Upper lobe of right lung (tissue), 1 donor: ENCODE data around the gene HERC4. TPM values are rescaled to one million over a fixed set of nuclear protein-coding genes. Genes with fewer than 3 reads are reported as not detected.
A peak's percentile ranks its signal among the peaks of the same experiment; 100 is the strongest.

Source experiments
- ATAC-seq: fragments of 200-7000 bp; cut with Tn5 transposase; one replicate; pipeline ENCODE4 v1.9.1; 2020; ENCODE audit warnings: mild to moderate bottlenecking, moderate library complexity
- DNase-seq: peaks from one replicate; pipeline ENCODE4 v3.0.0-alpha.2; 2020
- H3K27ac ChIP-seq: fragments of 200-600 bp; one replicate; pipeline ENCODE4 v1.8.0; 2022
- H3K27me3 ChIP-seq: fragments of 200-600 bp; one replicate; pipeline ENCODE4 v1.8.0; 2022; ENCODE audit warnings: mild to moderate bottlenecking
- H3K36me3 ChIP-seq: fragments of 200-600 bp; one replicate; pipeline ENCODE4 v1.8.0; 2022
- H3K4me1 ChIP-seq: fragments of 200-600 bp; one replicate; pipeline ENCODE4 v1.8.0; 2022
- H3K4me3 ChIP-seq: fragments of 200-600 bp; one replicate; pipeline ENCODE4 v1.8.0; 2022; ENCODE audit warnings: mild to moderate bottlenecking
- H3K9me3 ChIP-seq: fragments of 200-600 bp; one replicate; pipeline ENCODE4 v1.8.0; 2022
- intact Hi-C: fragments of 100-400 bp; cut with DNase I; formaldehyde crosslinking; loops from one replicate; pipeline ENCODE4 v1.11.0; 2022
- total RNA-seq: library from RNA; stranded (reverse); fragmentation: NEBNext Ultra II Directional; extraction: Animal tissue kit (Norgen Biotek cat#: 25700); gene quantifications from one replicate; pipeline ENCODE4 v1.2.1, GENCODE V29; 2021
- TF ChIP-seq, protein P1 (sequence below): fragments of 200-600 bp; IDR thresholded peaks from one replicate; pipeline ENCODE4 v1.8.0; 2022; ENCODE audit warnings: antibody characterized with exemption
- donor health status: DM: no; HTN: yes; CAD: no; lungs with severe emphysema.

HERC4 gene
- total RNA-seq, 1 donor from 2014 or later: 55.1 TPM

DNA sequence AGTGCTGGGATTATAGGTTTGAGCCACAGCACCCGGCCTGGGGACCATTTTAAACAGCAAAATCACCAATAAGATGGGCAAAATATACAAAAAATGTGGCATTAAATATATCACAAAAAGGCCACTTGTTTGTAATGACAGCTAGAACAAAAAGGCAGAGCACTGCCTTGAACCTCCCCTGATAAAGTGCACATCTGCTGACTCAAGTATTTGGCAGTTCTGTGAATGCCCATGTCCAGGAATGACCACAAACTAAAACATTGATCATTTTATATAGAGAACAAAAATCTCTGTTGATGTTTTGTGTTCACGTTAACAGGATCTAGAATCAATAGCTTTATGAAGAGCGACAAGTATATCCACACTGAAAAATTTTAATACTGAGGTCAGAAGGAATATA, 21.5 kb downstream of the HERC4 start:
- ATAC-seq (no peak), DNase-seq (no peak)
- Histone ChIP-seq H3K36me3 (peaks cover 15% of the 10 kb centered on the region), H3K27ac (no peak overlapping the region), H3K4me3 (no peak overlapping the region), H3K27me3 (no peaks in the 10 kb centered on the region), H3K9me3 (no peaks in the 10 kb centered on the region), H3K4me1 (peaks cover 8% of the 10 kb centered on the region)
- intact Hi-C loops: no loop called here
- TF ChIP-seq, protein P1, sequence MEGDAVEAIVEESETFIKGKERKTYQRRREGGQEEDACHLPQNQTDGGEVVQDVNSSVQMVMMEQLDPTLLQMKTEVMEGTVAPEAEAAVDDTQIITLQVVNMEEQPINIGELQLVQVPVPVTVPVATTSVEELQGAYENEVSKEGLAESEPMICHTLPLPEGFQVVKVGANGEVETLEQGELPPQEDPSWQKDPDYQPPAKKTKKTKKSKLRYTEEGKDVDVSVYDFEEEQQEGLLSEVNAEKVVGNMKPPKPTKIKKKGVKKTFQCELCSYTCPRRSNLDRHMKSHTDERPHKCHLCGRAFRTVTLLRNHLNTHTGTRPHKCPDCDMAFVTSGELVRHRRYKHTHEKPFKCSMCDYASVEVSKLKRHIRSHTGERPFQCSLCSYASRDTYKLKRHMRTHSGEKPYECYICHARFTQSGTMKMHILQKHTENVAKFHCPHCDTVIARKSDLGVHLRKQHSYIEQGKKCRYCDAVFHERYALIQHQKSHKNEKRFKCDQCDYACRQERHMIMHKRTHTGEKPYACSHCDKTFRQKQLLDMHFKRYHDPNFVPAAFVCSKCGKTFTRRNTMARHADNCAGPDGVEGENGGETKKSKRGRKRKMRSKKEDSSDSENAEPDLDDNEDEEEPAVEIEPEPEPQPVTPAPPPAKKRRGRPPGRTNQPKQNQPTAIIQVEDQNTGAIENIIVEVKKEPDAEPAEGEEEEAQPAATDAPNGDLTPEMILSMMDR: no peak

- Histone ChIP-seq H3K36me3 (peaks cover 5% of the 10 kb centered on the region), H3K27ac (no peak overlapping the region), H3K4me3 (no peak overlapping the region), H3K27me3 (no peaks in the 10 kb centered on the region), H3K4me1 (peaks cover 8% of the 10 kb centered on the region), H3K9me3 (no peaks in the 10 kb centered on the region)
- DNase-seq (no peak), ATAC-seq (peak; percentile 48)
- intact Hi-C loops: no loop called here
- TF ChIP-seq, protein P1: no peak
Observed at GRCh38 chr10:68052463-68052862, 22.6 kb downstream of the HERC4 start.

DNA sequence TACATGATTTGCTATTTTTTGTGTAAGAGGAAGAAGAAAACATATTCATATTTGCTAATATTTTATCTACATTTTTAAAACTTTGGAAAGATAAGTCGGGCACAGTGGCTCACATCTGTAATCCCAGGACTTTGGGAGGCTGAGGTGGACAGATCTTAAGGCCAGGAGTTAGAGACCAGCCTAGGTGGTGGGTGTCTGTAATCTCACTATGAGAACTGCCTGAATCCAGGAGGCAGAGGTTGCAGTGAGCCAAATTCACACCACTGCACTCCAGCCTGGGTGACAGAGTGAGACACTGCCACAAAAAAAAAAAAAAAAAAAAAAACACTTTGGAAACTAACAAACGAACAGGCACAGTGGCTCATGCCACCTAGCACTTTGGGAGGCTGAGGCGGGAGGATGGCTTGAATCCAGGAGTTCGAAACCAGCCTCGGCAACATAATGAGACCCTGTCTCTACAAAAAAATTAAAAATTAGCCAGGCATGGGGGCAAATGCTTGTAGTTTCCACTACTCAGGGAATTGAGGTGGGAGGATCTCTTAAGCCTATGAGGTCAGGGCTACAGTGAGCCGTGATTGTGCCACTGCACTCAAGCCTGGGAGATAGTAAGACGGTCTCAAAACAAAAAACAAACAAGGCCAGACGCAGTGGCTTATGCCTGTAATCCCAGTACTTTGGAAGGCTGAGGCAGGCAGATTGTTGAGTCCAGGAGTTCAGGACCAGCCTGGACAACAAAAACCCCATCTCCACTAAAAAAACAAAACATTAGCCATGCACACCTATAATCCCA, 25.6 kb downstream of the HERC4 start:
- Histone ChIP-seq H3K4me1 (peaks cover 8% of the 10 kb centered on the region), H3K27me3 (no peaks in the 10 kb centered on the region), H3K9me3 (no peaks in the 10 kb centered on the region), H3K36me3 (no peaks in the 10 kb centered on the region), H3K27ac (no peak overlapping the region), H3K4me3 (no peak overlapping the region)
- intact Hi-C loops: no loop called here
- TF ChIP-seq, protein P1: no peak
- DNase-seq (no peak), ATAC-seq (no peak)

GRCh38 chr10:68047554-68048327, 27.3 kb downstream of the HERC4 start:
- ATAC-seq (no peak), DNase-seq (no peak)
- TF ChIP-seq, protein P1: no peak
- no peak overlapping the region for H3K27ac ChIP-seq
- no peak overlapping the region for H3K4me3 ChIP-seq
- H3K27me3 ChIP-seq: no peaks in the 10 kb centered on the region
- H3K4me1 ChIP-seq: peaks cover 8% of the 10 kb centered on the region
- no peaks in the 10 kb centered on the region for H3K36me3 ChIP-seq
- intact Hi-C loops: no loop called here
- H3K9me3 ChIP-seq: no peaks in the 10 kb centered on the region

DNA sequence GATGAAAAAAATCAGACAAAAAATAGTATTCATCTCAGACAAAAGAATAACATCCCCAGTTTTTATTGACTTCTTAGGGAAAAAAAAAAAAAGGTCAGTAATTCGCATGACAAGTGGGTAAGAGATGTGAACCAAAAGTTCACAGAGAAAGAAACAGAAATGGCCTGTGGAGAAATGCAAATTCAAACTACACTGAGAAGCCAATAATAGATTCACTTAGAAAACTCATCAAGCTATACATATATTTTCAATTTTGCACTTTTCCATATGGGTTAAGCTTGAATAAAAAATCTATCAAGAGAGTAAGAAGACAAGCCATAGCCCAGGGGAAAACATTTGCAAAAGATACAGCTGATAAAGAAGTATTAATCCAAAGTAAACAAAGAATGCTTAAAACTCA, 28.0 kb downstream of the HERC4 start:
- Histone ChIP-seq H3K4me1 (peaks cover 1% of the 10 kb centered on the region), H3K27ac (no peak overlapping the region), H3K27me3 (no peaks in the 10 kb centered on the region), H3K36me3 (no peaks in the 10 kb centered on the region), H3K9me3 (no peaks in the 10 kb centered on the region), H3K4me3 (no peak overlapping the region)
- DNase-seq (no peak), ATAC-seq (no peak)
- intact Hi-C loops: no loop called here
- TF ChIP-seq, protein P1: no peak
